ENCODE data around the gene ELL2. TPM values are rescaled to one million over a fixed set of nuclear protein-coding genes. Genes with fewer than 3 reads are reported as not detected.

Gene ELL2
- total RNA-seq, 1 experiment from 2014 or later, result 27.5 TPM

GRCh38 chr5:95910521-95910920 is 51.1 kb downstream of the ELL2 start:
- H3K4me3 Mint-ChIP-seq, result no peak overlapping the region
- no peak overlapping the region for H3K4me2 ChIP-seq (ENCODE audit: insufficient read depth, insufficient read length, low read length)
- H3K27ac ChIP-seq (ENCODE audit: insufficient read length, low read depth, low read length), result no peak overlapping the region
- H3K14ac ChIP-seq (ENCODE audit: insufficient read depth, low read length), result no peak overlapping the region
- H2BK20ac ChIP-seq (ENCODE audit: low read depth, low read length, poor library complexity, severe bottlenecking), result no peak overlapping the region
- no peaks in the 10 kb centered on the region for H3K27me3 Mint-ChIP-seq (ENCODE audit: low read depth)
- H4K20me1 ChIP-seq (ENCODE audit: control insufficient read depth, insufficient read depth, insufficient read length), result no peaks in the 10 kb centered on the region
- H3K4me1 ChIP-seq (ENCODE audit: insufficient read depth, low read length), result no peaks in the 10 kb centered on the region; the same call in 1 of the 2 replicates
- DNase-seq, result no peak
- H3K4me1 Mint-ChIP-seq, result peaks cover 14 to 25% of the 10 kb centered on the region in 2 experiments
- no peak overlapping the region; a peak in 1 of 7 replicates for H3K27ac Mint-ChIP-seq
- H3K79me2 ChIP-seq (ENCODE audit: insufficient read depth, low read length), result no peaks in the 10 kb centered on the region
- H3K9me3 Mint-ChIP-seq, result no peaks in the 10 kb centered on the region
- H3K9ac ChIP-seq (ENCODE audit: extremely low read depth, insufficient read length, low read length), result no peak overlapping the region
- H3K18ac ChIP-seq (ENCODE audit: insufficient read length, low read depth, low read length), result no peak overlapping the region
- H3K4ac ChIP-seq (ENCODE audit: low read depth, low read length), result no peak overlapping the region
- H2AFZ ChIP-seq (ENCODE audit: low read length), result no peak overlapping the region
- H3K36me3 Mint-ChIP-seq (ENCODE audit: insufficient read depth in 1 of 3, low read depth in 3 of 3), result peaks cover 0 to 2% (median 1%) of the 10 kb centered on the region in 3 experiments; a peak in 2 of 7 replicates
- no peak overlapping the region for H2BK5ac ChIP-seq (ENCODE audit: insufficient read length, low read length)
- WGBS (ENCODE audit: extremely low coverage, insufficient read length, low lambda C conversion rate), result no CpG with 5 or more reads among the region's 4 CpGs
- H3K23me2 ChIP-seq (ENCODE audit: insufficient read length, low read depth, low read length, poor library complexity, severe bottlenecking), result no peaks in the 10 kb centered on the region
- no peak overlapping the region for H3K23ac ChIP-seq (ENCODE audit: insufficient read length, low read depth, low read length)
- no peak overlapping the region for H3T11ph ChIP-seq (ENCODE audit: low read length)
- H2AK5ac ChIP-seq (ENCODE audit: insufficient read length, low read length), result no peak overlapping the region
- H2BK15ac ChIP-seq (ENCODE audit: low read depth, low read length), result no peak overlapping the region
- H2BK120ac ChIP-seq (ENCODE audit: low read depth, low read length, poor library complexity, severe bottlenecking), result no peak overlapping the region
- no peak overlapping the region for H4K8ac ChIP-seq (replicated peaks; ENCODE audit: insufficient read length, low read depth, low read length)
- peak overlapping the region; percentile 88 for H2BK12ac ChIP-seq (ENCODE audit: insufficient read length, low read depth, low read length)
- no peaks in the 10 kb centered on the region for H3K27me3 ChIP-seq (ENCODE audit: insufficient read depth, low read length)
- H3K56ac ChIP-seq (ENCODE audit: insufficient read length, low read depth, low read length), result no peak overlapping the region
- H4K91ac ChIP-seq (ENCODE audit: insufficient read length, low read depth, low read length), result no peak overlapping the region
- peak overlapping the region; percentile 90 for H4K5ac ChIP-seq (ENCODE audit: insufficient read length, low read depth, low read length)
- no peak for TF ChIP-seq CTCF (conservative IDR thresholded peaks at IDR 0.05)
- no peaks in the 10 kb centered on the region for H3K9me3 ChIP-seq (ENCODE audit: control insufficient read depth, low read depth, low read length)
- H3K79me1 ChIP-seq (ENCODE audit: insufficient read depth, low read depth, low read length, poor library complexity, severe bottlenecking), result no peaks in the 10 kb centered on the region
